ENCODE data around the gene ANXA6. TPM values are rescaled to one million over a fixed set of nuclear protein-coding genes. Genes with fewer than 3 reads are reported as not detected.

Gene ANXA6
- total and polyA plus RNA-seq, 8 donors = 37.0 to 70.8 (median 48.7) TPM

GRCh38 chr5:151064916-151065499 is 92.6 kb downstream of the ANXA6 start:
- TF ChIP-seq CTCF (IDR thresholded peaks at IDR 0.05) = no peak

DNA sequence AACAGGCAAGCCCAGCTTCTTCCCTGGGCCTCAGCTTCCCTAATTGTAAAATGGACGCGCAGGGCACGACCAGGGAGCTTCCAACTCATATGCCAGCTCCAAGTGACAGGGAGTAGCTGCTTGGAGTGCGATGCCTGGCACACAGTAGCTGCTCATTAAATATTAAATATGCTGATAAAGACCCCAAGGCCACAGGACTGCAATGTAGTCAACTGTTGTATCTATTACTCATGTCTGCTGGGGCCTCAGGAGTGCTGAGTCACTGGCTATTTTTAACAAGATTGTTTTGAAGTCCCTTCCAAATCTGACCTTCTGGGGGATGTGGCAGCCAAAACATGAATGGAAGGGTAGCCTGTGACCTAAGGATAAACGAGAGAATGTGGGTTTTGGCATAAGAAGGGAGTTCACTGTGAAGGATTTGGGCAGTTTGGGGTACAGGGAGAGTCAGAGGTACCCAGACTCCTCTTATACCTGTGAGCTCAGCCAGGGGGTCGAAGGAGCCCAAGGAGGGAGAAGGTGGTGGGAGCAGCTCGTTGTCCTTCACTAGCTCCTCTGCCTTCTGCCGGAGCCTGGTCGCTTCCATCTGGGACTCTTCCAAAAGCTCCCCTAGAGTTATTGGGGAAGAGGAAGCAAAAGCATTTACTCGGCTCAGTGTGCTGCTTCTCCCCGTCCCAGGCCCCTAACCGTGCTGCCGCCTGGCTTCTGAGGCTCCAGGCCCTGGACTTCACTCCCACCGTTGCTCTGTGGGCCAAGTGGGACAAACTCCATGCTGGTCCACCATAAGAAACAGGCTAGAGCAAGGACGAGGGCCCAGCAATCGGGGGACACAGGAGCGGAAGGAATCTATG is 94.2 kb downstream of the ANXA6 start:
- peak overlapping the region in 3 of 4 donors; percentile 7 to 69 (median 60) for H3K27ac ChIP-seq
- intact Hi-C loops (cut with DNase I) = loop anchor here in 1 of 3 donors (10.0 kb wide), 1 partner anchor 51 kb away; no protein-coding TSS in a partner anchor
- no peak for TF ChIP-seq CTCF (IDR thresholded peaks at IDR 0.05)
- H3K27me3 ChIP-seq = no peaks in the 10 kb centered on the region
- DNase-seq (peak in 2 of 6 donors; percentile 37 to 50), FAIRE-seq (no peak), ATAC-seq (peak; percentile 68 to 73 (median 70))
- H3K36me3 ChIP-seq = peaks cover 0 to 30% (median 7%) of the 10 kb centered on the region in 3 donors
- H3K4me3 ChIP-seq = no peak overlapping the region
- H3K9me3 ChIP-seq = no peaks in the 10 kb centered on the region
- 69% methylated on average over 17 of the region's 17 CpGs for WGBS, 2 donors
- H3K4me1 ChIP-seq = peaks cover 9 to 39% (median 15%) of the 10 kb centered on the region in 3 donors

More at GRCh38 chr5:151064916-151065499, 92.6 kb downstream of the ANXA6 start:
- FAIRE-seq = no peak
- Histone ChIP-seq H3K4me1 (peaks cover 9 to 53% (median 15%) of the 10 kb centered on the region in 3 donors), H3K9me3 (no peaks in the 10 kb centered on the region), H3K4me3 (no peak overlapping the region), H3K36me3 (peaks cover 0 to 20% (median 7%) of the 10 kb centered on the region in 3 donors), H3K27me3 (no peaks in the 10 kb centered on the region), H3K27ac (no peak overlapping the region)
- 96 to 98% methylated on average over 12 of the region's 12 CpGs for whole genome bisulfite sequencing, 2 donors
- no peak for ATAC-seq
- DNase-seq = no peak
- intact Hi-C loops (cut with DNase I) = loop anchor here in 1 of 3 donors (10.0 kb wide), 1 partner anchor 50 kb away; no protein-coding TSS in a partner anchor

DNA sequence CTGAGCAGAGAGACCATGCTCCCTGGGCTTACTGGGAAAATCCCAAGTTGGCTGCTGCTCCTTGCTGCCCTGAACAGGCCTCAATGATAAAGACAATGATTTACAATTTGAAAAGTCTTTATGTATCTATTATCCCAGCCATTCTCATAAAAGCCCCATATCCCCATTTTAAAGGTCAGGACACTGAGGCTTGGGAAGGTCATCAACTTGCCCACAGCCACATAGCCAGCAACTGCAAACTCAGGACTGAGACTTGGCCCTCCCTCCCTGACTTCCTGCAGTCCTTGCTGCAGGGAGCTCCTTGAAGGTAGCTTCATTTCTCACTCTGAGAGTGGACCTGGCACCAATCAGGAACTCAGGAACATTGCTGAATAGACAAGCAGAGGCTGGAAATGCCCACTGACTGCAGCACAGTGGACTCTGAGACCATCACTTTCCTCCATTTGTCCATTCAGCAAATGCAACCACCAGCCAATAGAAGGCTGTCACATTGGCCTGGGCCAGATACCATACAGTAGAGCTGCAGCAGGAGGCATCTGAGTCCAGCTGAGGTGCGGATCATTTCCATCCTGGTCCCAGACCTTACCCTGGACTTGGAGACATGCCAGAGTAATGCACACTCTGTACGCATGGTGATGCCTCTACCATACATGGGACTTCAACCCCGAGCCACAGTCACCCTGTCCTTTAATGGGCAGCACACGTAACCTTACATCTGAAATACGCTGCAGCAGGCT is 95.0 kb downstream of the ANXA6 start:
- no peak for ATAC-seq
- Histone ChIP-seq H3K27me3 (no peaks in the 10 kb centered on the region), H3K27ac (peak overlapping the region in 1 of 4 donors; percentile 69), H3K4me1 (peaks cover 9 to 36% (median 15%) of the 10 kb centered on the region in 3 donors), H3K9me3 (no peaks in the 10 kb centered on the region), H3K36me3 (peaks cover 0 to 38% (median 7%) of the 10 kb centered on the region in 3 donors), H3K4me3 (no peak overlapping the region)
- no peak for FAIRE-seq
- no peak for TF ChIP-seq CTCF (IDR thresholded peaks at IDR 0.05)
- intact Hi-C loops (cut with DNase I) = loop anchor here in 1 of 3 donors (10.0 kb wide), 1 partner anchor 52 kb away; no protein-coding TSS in a partner anchor
- 91 to 94% methylated on average over 5 of the region's 5 CpGs for WGBS, 2 donors
- DNase-seq = no peak

DNA sequence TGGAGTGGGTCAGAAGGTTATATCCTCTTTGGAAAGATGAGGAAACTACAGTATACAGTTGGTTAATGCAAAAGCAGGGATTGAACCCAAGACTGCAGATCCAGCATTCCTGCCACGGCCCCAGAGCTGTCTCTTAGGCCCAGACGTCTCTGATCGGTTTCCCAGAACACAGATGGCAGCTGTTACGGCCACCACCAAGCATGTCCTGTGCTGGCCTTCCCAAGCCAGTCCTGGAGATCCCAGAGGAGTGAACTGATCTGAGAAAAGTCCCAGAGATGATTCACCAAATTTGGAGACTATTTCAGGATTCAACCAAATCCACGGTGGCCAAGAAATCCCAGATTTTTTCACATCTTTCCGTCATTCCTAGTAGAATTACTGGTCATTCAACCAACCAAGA is 96.8 kb downstream of the ANXA6 start:
- intact Hi-C loops (cut with DNase I) = loop anchor here in 1 of 3 donors (10.0 kb wide), 1 partner anchor 54 kb away; no protein-coding TSS in a partner anchor
- DNase-seq (no peak), FAIRE-seq (no peak), ATAC-seq (no peak)
- peaks cover 0 to 52% (median 7%) of the 10 kb centered on the region in 3 donors for H3K36me3 ChIP-seq
- no peak for TF ChIP-seq CTCF (IDR thresholded peaks at IDR 0.05)
- no peaks in the 10 kb centered on the region for H3K27me3 ChIP-seq
- H3K27ac ChIP-seq = peak overlapping the region in 2 of 4 donors; percentile 19 to 34
- no peaks in the 10 kb centered on the region for H3K9me3 ChIP-seq
- H3K4me1 ChIP-seq = peaks cover 9 to 36% (median 15%) of the 10 kb centered on the region in 3 donors
- whole genome bisulfite sequencing, 2 donors = 84 to 88% methylated on average over 6 of the region's 6 CpGs
- H3K4me3 ChIP-seq = no peak overlapping the region

Data from pancreas (tissue), 10 donors.